NCI-H460 (cell line): ENCODE data around the gene ASCL4. TPM values are rescaled to one million over a fixed set of nuclear protein-coding genes. Genes with fewer than 3 reads are reported as not detected.
"Not testable (repeated sequence)": the region's sequence is repeated elsewhere in the genome, so short reads cannot be mapped to it uniquely, and the experiment has no call there.

Experiments
- DNase-seq: peaks from one replicate; pipeline ENCODE4 v3.0.0-alpha.2; 2016; ENCODE audit warnings: low read depth; ENCODE audit errors: extremely low read depth
- polyA plus RNA-seq: library from polyadenylated mRNA; depleted of rRNA; stranded (reverse); fragments of >200 nt; gene quantifications from 2 replicates; pipeline ENCODE4 v1.2.3, GENCODE V29; 2014; cell fraction: nucleus; rRNA removed
- total RNA-seq: library from RNA; depleted of rRNA; stranded (reverse); fragments of >200 nt; shearing (Covaris generic); gene quantifications from 2 replicates; pipeline ENCODE4 v1.2.3, GENCODE V29; 2014; rRNA removed

ASCL4 gene, protein sequence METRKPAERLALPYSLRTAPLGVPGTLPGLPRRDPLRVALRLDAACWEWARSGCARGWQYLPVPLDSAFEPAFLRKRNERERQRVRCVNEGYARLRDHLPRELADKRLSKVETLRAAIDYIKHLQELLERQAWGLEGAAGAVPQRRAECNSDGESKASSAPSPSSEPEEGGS
- not detected in 2 replicates for total RNA-seq
- polyA plus RNA-seq: not detected in 2 replicates

DNA sequence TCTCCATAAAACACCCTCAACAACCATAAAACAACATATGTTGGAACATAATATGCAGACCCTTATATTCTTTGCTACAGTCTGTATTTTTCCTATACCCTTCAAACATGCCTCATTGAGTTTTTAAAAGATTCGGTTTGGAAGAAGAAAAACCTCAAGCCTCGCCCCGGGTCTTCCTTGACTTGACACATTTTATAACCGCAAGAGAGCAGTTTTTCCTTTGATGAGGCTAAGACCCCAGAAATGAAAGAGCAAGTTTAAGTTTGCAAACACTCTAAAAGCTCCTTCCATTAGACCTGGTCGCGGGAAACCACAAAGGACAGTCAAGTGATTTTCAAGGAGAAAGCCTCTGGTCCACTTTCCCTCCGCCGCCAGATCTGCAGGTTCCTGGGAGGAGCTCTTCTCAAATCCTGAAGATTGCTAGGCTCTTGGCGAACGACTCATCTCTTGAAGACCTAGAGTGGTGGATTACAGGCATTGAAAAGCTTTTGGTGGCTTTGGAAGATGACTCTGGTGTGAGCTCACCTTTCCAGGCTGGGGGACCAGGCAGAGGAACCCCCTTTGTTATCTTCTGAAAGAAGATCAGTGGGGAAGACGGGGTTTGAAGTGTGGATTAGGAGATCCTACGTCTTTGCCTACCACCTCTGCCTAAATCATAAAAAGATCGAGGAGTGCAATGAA lies at the start of gene ASCL4:
Gene ASCL4, plus strand, starts transcription at position 356 of the 681 bp plus-strand sequence. CDS start 515 bp downstream, outside the sequence.
- DNase-seq: no peak

DNA sequence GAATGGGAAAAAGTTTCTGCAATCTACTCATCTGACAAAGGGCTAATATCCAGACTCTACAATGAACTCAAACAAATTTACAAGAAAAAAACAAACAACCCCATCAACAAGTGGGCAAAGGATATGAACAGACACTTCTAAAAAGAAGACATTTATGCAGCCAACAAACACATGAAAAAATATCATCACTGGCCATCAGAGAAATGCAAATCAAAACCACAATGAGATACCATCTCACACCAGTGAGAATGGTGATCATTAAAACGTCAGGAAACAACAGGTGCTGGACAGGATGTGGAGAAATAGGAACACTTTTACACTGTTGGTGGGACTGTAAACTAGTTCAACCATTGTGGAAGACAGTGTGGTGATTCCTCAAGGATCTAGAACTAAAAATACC lies 47.2 kb upstream of the ASCL4 start:
- DNase-seq: not testable (repeated sequence)

- not testable (repeated sequence) for DNase-seq
Measured at GRCh38 chr12:107727742-107728141, 46.8 kb upstream of the ASCL4 start.

- DNase-seq: no peak
Measured at GRCh38 chr12:107730618-107731341, 43.7 kb upstream of the ASCL4 start.

GRCh38 chr12:107731366-107731765 lies 43.1 kb upstream of the ASCL4 start:
- no peak for DNase-seq

DNA sequence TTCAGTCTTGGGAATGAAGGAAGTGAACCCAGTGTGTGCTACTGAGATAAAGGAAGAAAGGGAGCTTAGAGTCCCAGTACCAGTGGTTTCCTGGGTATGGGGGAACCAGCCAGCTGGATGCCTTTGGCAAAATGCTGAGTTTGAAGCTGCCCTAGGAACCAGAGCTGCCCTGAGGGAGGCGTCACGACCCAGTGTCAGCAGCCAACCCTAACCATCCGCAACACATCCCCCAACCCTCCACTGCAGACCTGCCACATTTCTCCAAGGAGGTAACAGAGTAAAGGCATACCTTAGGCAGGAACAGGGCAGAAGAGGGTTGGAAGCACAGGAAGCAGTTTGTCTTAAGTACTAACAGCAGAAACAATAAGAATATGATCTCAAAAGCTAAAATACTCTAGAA lies 42.1 kb upstream of the ASCL4 start:
- DNase-seq: no peak

- DNase-seq: no peak
Measured at GRCh38 chr12:107734139-107734538, 40.4 kb upstream of the ASCL4 start.

- no peak for DNase-seq
Measured at GRCh38 chr12:107735763-107736162, 38.7 kb upstream of the ASCL4 start.

DNA sequence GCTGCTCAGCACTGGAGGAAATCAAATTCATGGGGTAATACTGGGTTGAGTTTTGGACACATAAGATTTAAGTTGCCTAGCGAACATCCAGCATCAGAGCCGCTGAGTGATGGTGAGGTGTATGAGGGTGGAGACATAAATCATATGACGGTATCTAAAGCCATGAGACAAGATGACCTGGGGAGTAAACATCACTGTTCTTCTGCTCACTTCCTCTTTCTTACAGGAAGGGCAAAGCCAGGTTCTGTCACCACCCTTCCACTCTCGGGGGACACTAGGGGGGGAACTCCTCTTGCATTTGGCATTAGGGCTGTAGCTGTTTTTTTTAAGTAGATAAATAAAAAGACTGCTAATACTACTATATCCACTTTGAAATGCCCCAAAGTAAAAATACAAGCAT lies 37.6 kb upstream of the ASCL4 start:
- DNase-seq: no peak

GRCh38 chr12:107748472-107748871 lies 26.0 kb upstream of the ASCL4 start:
- DNase-seq: no peak

DNA sequence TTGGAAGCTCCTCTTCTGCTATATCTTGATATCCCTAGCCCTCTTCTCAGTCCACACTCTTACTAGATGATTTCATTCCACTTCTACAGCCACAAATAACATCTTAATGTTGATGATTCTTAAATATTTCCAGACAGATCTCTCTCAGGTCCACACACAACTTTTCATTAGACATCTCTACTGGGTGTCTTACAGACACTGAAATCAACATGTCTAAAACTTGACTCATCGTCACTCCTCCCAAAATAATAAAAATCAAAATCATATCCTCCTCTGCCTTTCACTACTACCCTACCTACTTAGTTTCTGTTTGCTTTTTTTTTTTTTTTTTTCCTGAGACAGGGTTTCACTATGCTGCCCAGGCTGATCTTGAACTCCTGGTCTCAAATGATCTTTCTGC lies 25.4 kb upstream of the ASCL4 start:
- DNase-seq: no peak

DNA sequence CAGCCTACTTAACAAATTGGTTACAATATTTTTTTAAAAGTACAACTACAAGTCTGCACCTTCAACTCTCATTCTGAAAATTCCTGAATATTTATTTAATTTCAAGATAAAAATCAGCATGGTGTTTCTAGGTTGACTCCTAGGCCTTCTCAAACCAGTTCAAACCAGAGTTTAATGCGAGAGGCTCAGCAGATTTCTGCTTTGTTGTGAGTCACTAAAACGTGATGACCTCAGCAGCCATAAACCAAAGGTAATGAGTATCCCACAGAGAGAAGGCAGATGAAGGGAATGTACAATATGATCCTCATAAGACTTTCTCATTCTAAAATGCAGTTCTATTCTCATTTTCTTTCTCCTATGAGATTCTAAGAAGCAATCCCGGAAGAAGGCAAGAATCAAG lies 15.1 kb upstream of the ASCL4 start:
- peak; percentile 27 for DNase-seq

- DNase-seq: no peak
Measured at GRCh38 chr12:107760207-107760808, 14.2 kb upstream of the ASCL4 start.

GRCh38 chr12:107760809-107761501 lies 13.5 kb upstream of the ASCL4 start, which contains the start of gene PRDM4:
Gene PRDM4, minus strand, starts transcription at chr12:107761137. Its CDS starts 622 bp downstream, at chr12:107760515.
- DNase-seq: peak; percentile 93

DNA sequence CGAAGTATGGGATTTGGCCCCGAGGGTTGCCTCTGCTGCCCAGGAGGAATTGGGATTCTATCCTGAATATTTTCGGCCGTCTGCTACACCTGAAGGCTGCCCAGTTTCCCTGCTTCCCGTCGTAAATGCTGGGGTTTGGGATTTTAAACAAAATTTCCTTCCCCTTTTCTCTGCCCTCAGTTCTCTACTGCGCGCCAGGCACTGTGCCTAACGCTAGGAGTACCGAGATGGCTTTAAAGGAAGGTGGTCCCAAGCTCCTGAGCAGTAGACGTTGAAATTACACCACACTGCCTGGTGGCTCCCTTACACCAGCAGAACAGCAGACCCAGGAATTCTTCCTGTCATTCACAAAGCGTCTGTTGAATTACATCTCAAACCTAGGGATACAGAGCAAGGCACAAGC lies 13.0 kb upstream of the ASCL4 start:
- DNase-seq: no peak

GRCh38 chr12:107762874-107763273 lies 11.6 kb upstream of the ASCL4 start:
- DNase-seq: no peak

DNA sequence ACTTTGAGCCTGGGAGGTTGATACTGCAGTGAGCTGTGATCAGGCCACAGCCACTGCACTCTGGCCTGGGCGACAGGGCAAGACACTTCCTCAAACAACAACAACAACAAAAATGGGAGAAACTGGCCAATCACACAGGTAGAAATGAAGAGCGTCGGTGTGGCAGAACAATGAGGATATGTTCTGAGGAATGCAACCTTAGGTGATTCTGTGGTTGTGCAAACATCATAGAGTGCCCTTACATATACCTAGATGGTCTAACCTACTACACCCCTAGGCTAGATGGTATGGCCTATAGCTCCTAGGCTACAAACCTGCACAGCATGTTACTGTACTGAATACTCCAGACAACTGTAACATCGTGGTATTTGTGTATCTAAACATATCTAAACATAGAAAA lies 9.9 kb upstream of the ASCL4 start:
- no peak for DNase-seq

GRCh38 chr12:107765316-107765715 lies 9.2 kb upstream of the ASCL4 start:
- DNase-seq: no peak

DNA sequence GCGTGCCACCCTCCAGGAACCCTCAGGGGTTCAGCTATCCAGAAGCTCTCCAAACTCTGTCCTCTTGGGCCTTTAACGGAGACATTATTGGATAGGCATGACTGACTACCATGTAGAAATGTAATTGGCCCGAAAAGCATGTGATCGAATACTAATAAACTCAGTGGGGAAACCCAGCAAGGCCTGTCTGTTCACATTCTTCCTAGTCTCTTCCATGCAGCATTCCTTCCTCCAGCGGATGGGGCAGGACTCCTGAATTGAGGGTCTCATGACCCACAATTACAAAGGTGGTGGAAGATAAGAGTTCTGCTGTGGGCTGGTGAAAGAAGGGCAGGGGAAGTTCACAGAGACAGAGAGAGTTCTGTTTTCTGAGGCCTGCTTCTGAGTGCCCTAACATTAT lies 7.0 kb upstream of the ASCL4 start:
- DNase-seq: no peak

DNA sequence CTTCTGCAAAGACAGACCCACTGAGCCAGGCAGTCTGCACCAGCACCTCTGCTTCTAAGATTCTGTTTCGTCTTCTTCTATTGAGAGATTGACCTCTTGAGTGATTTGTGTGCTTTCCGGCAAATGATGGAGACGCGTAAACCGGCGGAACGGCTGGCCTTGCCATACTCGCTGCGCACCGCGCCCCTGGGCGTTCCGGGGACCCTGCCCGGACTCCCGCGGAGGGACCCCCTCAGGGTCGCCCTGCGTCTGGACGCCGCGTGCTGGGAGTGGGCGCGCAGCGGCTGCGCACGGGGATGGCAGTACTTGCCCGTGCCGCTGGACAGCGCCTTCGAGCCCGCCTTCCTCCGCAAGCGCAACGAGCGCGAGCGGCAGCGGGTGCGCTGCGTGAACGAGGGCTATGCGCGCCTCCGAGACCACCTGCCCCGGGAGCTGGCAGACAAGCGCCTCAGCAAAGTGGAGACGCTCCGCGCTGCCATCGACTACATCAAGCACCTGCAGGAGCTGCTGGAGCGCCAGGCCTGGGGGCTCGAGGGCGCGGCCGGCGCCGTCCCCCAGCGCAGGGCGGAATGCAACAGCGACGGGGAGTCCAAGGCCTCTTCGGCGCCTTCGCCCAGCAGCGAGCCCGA lies 703 bp downstream of the ASCL4 start:
- DNase-seq: no peak
